Measurements from ENCODE around the gene CCDC68. TPM values are rescaled to one million over a fixed set of nuclear protein-coding genes. Genes with fewer than 3 reads are reported as not detected.
A peak's percentile ranks its signal among the peaks of the same experiment; 100 is the strongest.
"Not testable (repeated sequence)": the region's sequence is repeated elsewhere in the genome, so short reads cannot be mapped to it uniquely, and the experiment has no call there.

Gene CCDC68
- total and polyA plus RNA-seq, 4 donors = 3.3 to 38.6 (median 9.1) TPM

GRCh38 chr18:54984908-54985307, 25.6 kb upstream of the CCDC68 start:
- Histone ChIP-seq H3K27ac (ENCODE audit: low read depth, low read length) (no peak overlapping the region), H3K36me3 (ENCODE audit: control insufficient read depth, insufficient read depth, low read length) (no peaks in the 10 kb centered on the region), H3K27me3 (ENCODE audit: control insufficient read depth, insufficient read depth, low read length) (no peaks in the 10 kb centered on the region), H3K4me1 (ENCODE audit: control insufficient read depth, insufficient read depth, low read length) (no peaks in the 10 kb centered on the region), H3K9me3 (ENCODE audit: control insufficient read depth, insufficient read depth, low read length) (no peaks in the 10 kb centered on the region), H3K4me3 (ENCODE audit: low read depth, low read length) (no peak overlapping the region)
- 90% methylated on average over 3 of the region's 4 CpGs for WGBS (ENCODE audit: insufficient coverage)
- no peak for DNase-seq (ENCODE audit: low read depth in 4 of 6, low spot score in 6 of 6)

- no peaks in the 10 kb centered on the region for H3K4me1 ChIP-seq (ENCODE audit: control insufficient read depth, insufficient read depth, low read length)
- no peaks in the 10 kb centered on the region for H3K27me3 ChIP-seq (ENCODE audit: control insufficient read depth, insufficient read depth, low read length)
- H3K36me3 ChIP-seq (ENCODE audit: control insufficient read depth, insufficient read depth, low read length) = no peaks in the 10 kb centered on the region
- H3K9me3 ChIP-seq (ENCODE audit: control insufficient read depth, insufficient read depth, low read length) = no peaks in the 10 kb centered on the region
- WGBS (ENCODE audit: insufficient coverage) = 73% methylated on average over 2 of the region's 3 CpGs
- H3K27ac ChIP-seq (ENCODE audit: low read depth, low read length) = no peak overlapping the region
- DNase-seq (ENCODE audit: low read depth in 4 of 6, low spot score in 6 of 6) = no peak
- no peak overlapping the region for H3K4me3 ChIP-seq (ENCODE audit: low read depth, low read length)
Measured at GRCh38 chr18:54983791-54984190, 24.5 kb upstream of the CCDC68 start.

GRCh38 chr18:54983041-54983686, 23.9 kb upstream of the CCDC68 start:
- no peak overlapping the region for H3K27ac ChIP-seq (ENCODE audit: low read depth, low read length)
- 40% methylated on average over 5 of the region's 9 CpGs for WGBS (ENCODE audit: insufficient coverage)
- H3K27me3 ChIP-seq (ENCODE audit: control insufficient read depth, insufficient read depth, low read length) = no peaks in the 10 kb centered on the region
- peak in 4 of 6 donors; percentile 48 to 90 (median 68) for DNase-seq (ENCODE audit: low read depth in 4 of 6, low spot score in 6 of 6)
- H3K4me1 ChIP-seq (ENCODE audit: control insufficient read depth, insufficient read depth, low read length) = no peaks in the 10 kb centered on the region
- peaks cover under 1% of the 10 kb centered on the region for H3K9me3 ChIP-seq (ENCODE audit: control insufficient read depth, insufficient read depth, low read length)
- H3K36me3 ChIP-seq (ENCODE audit: control insufficient read depth, insufficient read depth, low read length) = no peaks in the 10 kb centered on the region
- H3K4me3 ChIP-seq (ENCODE audit: low read depth, low read length) = no peak overlapping the region

GRCh38 chr18:54981076-54981475, 21.8 kb upstream of the CCDC68 start:
- no peak for DNase-seq (ENCODE audit: low read depth in 4 of 6, low spot score in 6 of 6)
- WGBS (ENCODE audit: insufficient coverage) = no CpG with 5 or more reads among the region's 1 CpG
- no peaks in the 10 kb centered on the region for H3K27me3 ChIP-seq (ENCODE audit: control insufficient read depth, insufficient read depth, low read length)
- H3K27ac ChIP-seq (ENCODE audit: low read depth, low read length) = no peak overlapping the region
- no peaks in the 10 kb centered on the region for H3K4me1 ChIP-seq (ENCODE audit: control insufficient read depth, insufficient read depth, low read length)
- no peak overlapping the region for H3K4me3 ChIP-seq (ENCODE audit: low read depth, low read length)
- H3K36me3 ChIP-seq (ENCODE audit: control insufficient read depth, insufficient read depth, low read length) = no peaks in the 10 kb centered on the region
- peaks cover 5% of the 10 kb centered on the region for H3K9me3 ChIP-seq (ENCODE audit: control insufficient read depth, insufficient read depth, low read length)

- H3K9me3 ChIP-seq (ENCODE audit: control insufficient read depth, insufficient read depth, low read length) = peaks cover 5% of the 10 kb centered on the region
- no peaks in the 10 kb centered on the region for H3K36me3 ChIP-seq (ENCODE audit: control insufficient read depth, insufficient read depth, low read length)
- no peak overlapping the region for H3K27ac ChIP-seq (ENCODE audit: low read depth, low read length)
- H3K27me3 ChIP-seq (ENCODE audit: control insufficient read depth, insufficient read depth, low read length) = no peaks in the 10 kb centered on the region
- no peak overlapping the region for H3K4me3 ChIP-seq (ENCODE audit: low read depth, low read length)
- no peaks in the 10 kb centered on the region for H3K4me1 ChIP-seq (ENCODE audit: control insufficient read depth, insufficient read depth, low read length)
- WGBS (ENCODE audit: insufficient coverage) = 100% methylated on average over 2 of the region's 2 CpGs
- no peak for DNase-seq (ENCODE audit: low read depth in 4 of 6, low spot score in 6 of 6)
Measured at GRCh38 chr18:54975598-54975997, 16.3 kb upstream of the CCDC68 start.

- H3K27me3 ChIP-seq (ENCODE audit: control insufficient read depth, insufficient read depth, low read length) = no peaks in the 10 kb centered on the region
Measured at GRCh38 chr18:54973046-54973445, 13.8 kb upstream of the CCDC68 start.

GRCh38 chr18:54968807-54969206, 9.5 kb upstream of the CCDC68 start:
- Histone ChIP-seq H3K4me1 (ENCODE audit: control insufficient read depth, insufficient read depth, low read length) (no peaks in the 10 kb centered on the region), H3K27me3 (ENCODE audit: control insufficient read depth, insufficient read depth, low read length) (no peaks in the 10 kb centered on the region), H3K27ac (ENCODE audit: low read depth, low read length) (no peak overlapping the region), H3K4me3 (ENCODE audit: low read depth, low read length) (no peak overlapping the region), H3K36me3 (ENCODE audit: control insufficient read depth, insufficient read depth, low read length) (no peaks in the 10 kb centered on the region), H3K9me3 (ENCODE audit: control insufficient read depth, insufficient read depth, low read length) (no peaks in the 10 kb centered on the region)
- DNase-seq (ENCODE audit: low read depth in 4 of 6, low spot score in 6 of 6) = no peak
- 100% methylated on average over 2 of the region's 5 CpGs for WGBS (ENCODE audit: insufficient coverage)

More at GRCh38 chr18:54973046-54973445, 13.8 kb upstream of the CCDC68 start:
- WGBS (ENCODE audit: insufficient coverage) = 96% methylated on average over 7 of the region's 7 CpGs
- Histone ChIP-seq H3K36me3 (ENCODE audit: control insufficient read depth, insufficient read depth, low read length) (no peaks in the 10 kb centered on the region), H3K4me1 (ENCODE audit: control insufficient read depth, insufficient read depth, low read length) (no peaks in the 10 kb centered on the region), H3K4me3 (ENCODE audit: low read depth, low read length) (no peak overlapping the region), H3K27ac (ENCODE audit: low read depth, low read length) (no peak overlapping the region), H3K9me3 (ENCODE audit: control insufficient read depth, insufficient read depth, low read length) (peaks cover 2% of the 10 kb centered on the region)
- DNase-seq (ENCODE audit: low read depth in 4 of 6, low spot score in 6 of 6) = no peak

GRCh38 chr18:54968237-54968636, 9.0 kb upstream of the CCDC68 start:
- 93% methylated on average over 8 of the region's 9 CpGs for WGBS (ENCODE audit: insufficient coverage)
- not testable (repeated sequence) for H3K27ac ChIP-seq (ENCODE audit: low read depth, low read length); H3K36me3 ChIP-seq (ENCODE audit: control insufficient read depth, insufficient read depth, low read length); H3K4me3 ChIP-seq (ENCODE audit: low read depth, low read length); H3K9me3 ChIP-seq (ENCODE audit: control insufficient read depth, insufficient read depth, low read length); H3K27me3 ChIP-seq (ENCODE audit: control insufficient read depth, insufficient read depth, low read length); DNase-seq (ENCODE audit: low read depth in 4 of 6, low spot score in 6 of 6); H3K4me1 ChIP-seq (ENCODE audit: control insufficient read depth, insufficient read depth, low read length)

- H3K36me3 ChIP-seq (ENCODE audit: control insufficient read depth, insufficient read depth, low read length) = no peaks in the 10 kb centered on the region
- WGBS (ENCODE audit: insufficient coverage) = no CpG with 5 or more reads among the region's 4 CpGs
- no peaks in the 10 kb centered on the region for H3K9me3 ChIP-seq (ENCODE audit: control insufficient read depth, insufficient read depth, low read length)
- DNase-seq (ENCODE audit: low read depth in 4 of 6, low spot score in 6 of 6) = no peak
- H3K4me3 ChIP-seq (ENCODE audit: low read depth, low read length) = no peak overlapping the region
- H3K27ac ChIP-seq (ENCODE audit: low read depth, low read length) = no peak overlapping the region
- no peaks in the 10 kb centered on the region for H3K27me3 ChIP-seq (ENCODE audit: control insufficient read depth, insufficient read depth, low read length)
- H3K4me1 ChIP-seq (ENCODE audit: control insufficient read depth, insufficient read depth, low read length) = no peaks in the 10 kb centered on the region
Measured at GRCh38 chr18:54967786-54968185, 8.5 kb upstream of the CCDC68 start.

- H3K27ac ChIP-seq (ENCODE audit: low read depth, low read length) = no peak overlapping the region
- H3K4me1 ChIP-seq (ENCODE audit: control insufficient read depth, insufficient read depth, low read length) = no peaks in the 10 kb centered on the region
- no peaks in the 10 kb centered on the region for H3K9me3 ChIP-seq (ENCODE audit: control insufficient read depth, insufficient read depth, low read length)
- peaks cover 5% of the 10 kb centered on the region for H3K27me3 ChIP-seq (ENCODE audit: control insufficient read depth, insufficient read depth, low read length)
- H3K36me3 ChIP-seq (ENCODE audit: control insufficient read depth, insufficient read depth, low read length) = no peaks in the 10 kb centered on the region
- H3K4me3 ChIP-seq (ENCODE audit: low read depth, low read length) = no peak overlapping the region
- DNase-seq (ENCODE audit: low read depth in 4 of 6, low spot score in 6 of 6) = no peak
Measured at GRCh38 chr18:54964741-54965140, 5.5 kb upstream of the CCDC68 start.
